OCI-LY3 (cell line): ENCODE measurements around the gene RPGR.

Source experiments
- CTCF ChIP-seq: fragments of 200-600, 300-600 bp; sonication (generic); IDR thresholded peaks from 2 replicates; pipeline ENCODE4 v1.5.1; 2014; ENCODE audit warnings: antibody characterized with exemption, low read length, low read depth
- EZH2phosphoT487 ChIP-seq: fragments of 200-600 bp; shearing (Covaris generic); IDR thresholded peaks from 2 replicates; pipeline ENCODE4 v1.6.1; 2018; ENCODE audit warnings: antibody characterized with exemption, mixed run types, low read depth

- TF ChIP-seq CTCF (no peak), EZH2phosphoT487 (no peak)
These were observed 48.6 kb downstream of the RPGR start for GRCh38 chrX:38278682-38279081.
